B cell (primary cell): ENCODE measurements around the gene C6orf15. TPM values are rescaled to one million over a fixed set of nuclear protein-coding genes. Genes with fewer than 3 reads are reported as not detected.

Source experiments
- ATAC-seq: fragments of 200-7000 bp; cut with Tn5 transposase; one replicate; pipeline ENCODE4 v1.10.0; 2021; ENCODE audit warnings: low read depth, mild to moderate bottlenecking, moderate number of reproducible peaks, moderate library complexity
- CTCF ChIA-PET: fragments of 350-600 bp; sonication (Branson Sonifier 250); formaldehyde crosslinking; loops from one replicate; lab custom pipeline; 2021; ENCODE audit warnings: antibody characterized with exemption, inconsistent platforms; lab: Charles Lee
- POLR2A ChIA-PET: fragments of 350-600 bp; sonication (Branson Sonifier 250); formaldehyde crosslinking; loops from one replicate; lab custom pipeline; 2021; ENCODE audit warnings: antibody characterized with exemption; lab: Charles Lee
- DNase-seq: peaks from one replicate; pipeline ENCODE4 v3.0.0; 2013
- H2AFZ ChIP-seq: 2 replicates; pipeline ENCODE4 v1.6.1; 2012; ENCODE audit warnings: mild to moderate bottlenecking, low read depth, low read length; ENCODE audit not compliant: insufficient read depth, poor library complexity, severe bottlenecking
- H3K27ac ChIP-seq, 2 donors: 1 replicate in 1 of 2; 2 replicates in 1 of 2; pipeline ENCODE4 v1.5.1; 2012 to 2013; ENCODE audit warnings: low read length in 2 of 2, mild to moderate bottlenecking in 2 of 2, moderate library complexity in 1 of 2
- H3K27me3 ChIP-seq, 4 experiments: fragments of 200-600 bp in 1 of 4; sonication (generic) in 1 of 4; replicated peaks in 1 of 4; 1 replicate in 2 of 4; 2 replicates in 2 of 4; pipeline versions ENCODE4 v1.6.1 to v1.7.0; 2013 to 2016; ENCODE audit warnings: low read length in 3 of 4, mild to moderate bottlenecking in 2 of 4, mixed read lengths in 1 of 4, moderate library complexity in 1 of 4; ENCODE audit not compliant: insufficient read depth in 4 of 4, control insufficient read depth in 3 of 4; ENCODE audit errors: control extremely low read depth in 1 of 4
- H3K36me3 ChIP-seq, 2 experiments: replicated peaks in 1 of 2; 1 replicate in 1 of 2; 2 replicates in 1 of 2; pipeline versions ENCODE4 v1.6.1 to v1.7.1; 2013; ENCODE audit warnings: low read length in 1 of 2; ENCODE audit not compliant: insufficient read depth in 2 of 2, control insufficient read depth in 1 of 2; ENCODE audit errors: control extremely low read depth in 1 of 2, extremely low read depth in 1 of 2
- H3K4me1 ChIP-seq, 2 donors: fragments of 200-600 bp in 1 of 2; sonication (generic) in 1 of 2; 1 replicate in 1 of 2; 2 replicates in 1 of 2; pipeline versions ENCODE4 v1.5.1 to v1.6.1; 2013 to 2017; ENCODE audit warnings: low read length in 2 of 2; ENCODE audit not compliant: control insufficient read depth in 2 of 2, insufficient read depth in 2 of 2
- H3K4me2 ChIP-seq: replicated peaks from 2 replicates; pipeline ENCODE3; 2012; ENCODE audit warnings: mild to moderate bottlenecking, low read depth, low read length; ENCODE audit not compliant: poor library complexity, severe bottlenecking
- H3K4me3 ChIP-seq, 5 experiments: fragments of 200-600 bp in 1 of 5; sonication (generic) in 1 of 5; 1 replicate in 3 of 5; 2 replicates in 2 of 5; pipeline versions ENCODE4 v1.5.1 to v1.7.0; 2011 to 2016; ENCODE audit warnings: low read length in 4 of 5, mild to moderate bottlenecking in 4 of 5, low read depth in 2 of 5, control low read depth in 1 of 5, moderate library complexity in 1 of 5; ENCODE audit not compliant: insufficient read depth in 1 of 5; ENCODE audit errors: control extremely low read depth in 1 of 5, extremely low read depth in 1 of 5
- H3K79me2 ChIP-seq: fragments of 200-600 bp; sonication (generic); one replicate; pipeline ENCODE4 v1.6.0; 2016; ENCODE audit warnings: low read length; ENCODE audit not compliant: control insufficient read depth, insufficient read depth
- H3K9ac ChIP-seq: fragments of 200-600 bp; sonication (generic); 2 replicates; pipeline ENCODE4 v1.6.1; 2017; ENCODE audit warnings: mild to moderate bottlenecking, low read length, moderate library complexity
- H3K9me3 ChIP-seq, 3 donors: one replicate each; pipeline versions ENCODE4 v1.6.1 to v1.7.1; 2013; ENCODE audit warnings: low read length in 2 of 3; ENCODE audit not compliant: control insufficient read depth in 2 of 3, insufficient read depth in 1 of 3; ENCODE audit errors: control extremely low read depth in 1 of 3
- H4K20me1 ChIP-seq: 2 replicates; pipeline ENCODE4 v1.6.0; 2012; ENCODE audit warnings: mild to moderate bottlenecking, low read length; ENCODE audit not compliant: insufficient read depth, control insufficient read depth, poor library complexity, severe bottlenecking
- H3K27ac Mint-ChIP-seq: one replicate; pipeline ENCODE4 v1.8.0; 2021; ENCODE audit warnings: mixed read lengths
- H3K27me3 Mint-ChIP-seq: one replicate; pipeline ENCODE4 v1.8.0; 2021; ENCODE audit warnings: mixed read lengths
- H3K4me1 Mint-ChIP-seq: one replicate; pipeline ENCODE4 v1.8.0; 2021; ENCODE audit warnings: mixed read lengths
- H3K4me3 Mint-ChIP-seq: one replicate; pipeline ENCODE4 v1.8.0; 2021; ENCODE audit warnings: mixed read lengths
- H3K9me3 Mint-ChIP-seq: one replicate; pipeline ENCODE4 v1.8.0; 2022; ENCODE audit warnings: mixed read lengths; ENCODE audit not compliant: insufficient read depth
- CTCF ChIP-seq: fragments of 200-600 bp; IDR thresholded peaks from one replicate; pipeline ENCODE4 v1.8.0; 2022; ENCODE audit warnings: antibody characterized with exemption, mild to moderate bottlenecking
- EZH2 ChIP-seq: IDR thresholded peaks from 2 replicates; pipeline ENCODE4 v1.6.1; 2012; ENCODE audit warnings: borderline replicate concordance, low read depth, mild to moderate bottlenecking, moderate library complexity, low read length; ENCODE audit not compliant: insufficient read depth, poor library complexity, severe bottlenecking
- WGBS: methylation state at CpG from one replicate; pipeline ENCODE4 v1.1.5; 2013; ENCODE audit warnings: missing lambda C conversion rate; ENCODE audit not compliant: insufficient coverage; 5-methylcytosine and 5-hydroxymethylcytosine counted together
- intact Hi-C: fragments of 100-400 bp; cut with micrococcal nuclease; formaldehyde crosslinking; loops from one replicate; pipeline ENCODE4 v1.10.0; 2022
- polyA plus RNA-seq: library from polyadenylated mRNA; depleted of rRNA; stranded (reverse); fragments of >200 nt; gene quantifications from 2 replicates; pipeline ENCODE4 v1.2.3, GENCODE V29; 2012
- total RNA-seq, 2 donors: library from RNA; stranded (reverse); fragments of 120-200 nt in 1 of 2; gene quantifications; 1 replicate in 1 of 2; 2 replicates in 1 of 2; pipeline versions ENCODE4 v1.2.3 to v1.2.4, GENCODE V29; 2013 to 2022

C6orf15 gene
- total and polyA plus RNA-seq, 2 donors (not counting 1 experiment from before 2014, with no cell fraction given) = not detected

GRCh38 chr6:31091680-31092079 is 20.7 kb downstream of the C6orf15 start:
- ChIA-PET CTCF (interaction anchor here (1.1 to 7.2 kb wide), 3 partner anchors 8 to 266 kb away, joined by 4 to 237 read pairs (median 7); no protein-coding TSS in a partner anchor), POLR2A (no interaction called here)
- no peak overlapping the region for H2AFZ ChIP-seq
- H3K36me3 ChIP-seq = no peaks in the 10 kb centered on the region
- no CpG with 5 or more reads among the region's 3 CpGs for WGBS
- peaks cover 16% of the 10 kb centered on the region for H3K4me1 Mint-ChIP-seq
- H3K27ac ChIP-seq = no peak overlapping the region
- no peaks in the 10 kb centered on the region for H3K9me3 Mint-ChIP-seq
- no peak overlapping the region for H3K9ac ChIP-seq
- H3K4me3 ChIP-seq = no peak overlapping the region
- TF ChIP-seq CTCF (no peak), EZH2 (no peak)
- ATAC-seq (no peak), DNase-seq (no peak)
- peaks cover 13 to 16% of the 10 kb centered on the region in 2 donors for H3K4me1 ChIP-seq
- intact Hi-C loops = no loop called here
- no peak overlapping the region for H3K27ac Mint-ChIP-seq
- H3K4me2 ChIP-seq = no peak overlapping the region
- no peak overlapping the region for H3K4me3 Mint-ChIP-seq
- H3K27me3 ChIP-seq = no peaks in the 10 kb centered on the region
- peaks cover 8% of the 10 kb centered on the region for H3K27me3 Mint-ChIP-seq
- H3K79me2 ChIP-seq = no peaks in the 10 kb centered on the region
- no peaks in the 10 kb centered on the region for H4K20me1 ChIP-seq
- H3K9me3 ChIP-seq = no peaks in the 10 kb centered on the region

- no peaks in the 10 kb centered on the region for H3K9me3 ChIP-seq
- no peaks in the 10 kb centered on the region for H3K27me3 ChIP-seq
- H3K4me3 Mint-ChIP-seq = no peak overlapping the region
- no peak for TF ChIP-seq CTCF
- no peak for TF ChIP-seq EZH2
- no peak overlapping the region for H3K4me3 ChIP-seq
- POLR2A ChIA-PET = no interaction called here
- H3K4me2 ChIP-seq = no peak overlapping the region
- no peak overlapping the region for H3K9ac ChIP-seq
- H2AFZ ChIP-seq = no peak overlapping the region
- intact Hi-C loops = no loop called here
- H3K79me2 ChIP-seq = no peaks in the 10 kb centered on the region
- no peaks in the 10 kb centered on the region for H4K20me1 ChIP-seq
- peaks cover 13 to 16% of the 10 kb centered on the region in 2 donors for H3K4me1 ChIP-seq
- H3K27ac Mint-ChIP-seq = no peak overlapping the region
- H3K9me3 Mint-ChIP-seq = no peaks in the 10 kb centered on the region
- peaks cover 16% of the 10 kb centered on the region for H3K4me1 Mint-ChIP-seq
- 87% methylated on average over 3 of the region's 6 CpGs for WGBS
- ATAC-seq (no peak), DNase-seq (no peak)
- H3K36me3 ChIP-seq = no peaks in the 10 kb centered on the region
- CTCF ChIA-PET = interaction anchor here (1.0 to 7.2 kb wide), 6 partner anchors 9 to 324 kb away, joined by 3 to 237 read pairs (median 5); no protein-coding TSS in a partner anchor
- H3K27ac ChIP-seq = no peak overlapping the region
- H3K27me3 Mint-ChIP-seq = peaks cover 9% of the 10 kb centered on the region
These were observed 21.4 kb downstream of the C6orf15 start for GRCh38 chr6:31090973-31091364.
